SK-N-SH (cell line): ENCODE measurements around the gene KIAA0232. TPM values are rescaled to one million over a fixed set of nuclear protein-coding genes. Genes with fewer than 3 reads are reported as not detected.

Source experiments
- CTCF ChIA-PET: fragments of 300-600, 350-600 bp; formaldehyde crosslinking; extraction: SDS; loops from one replicate; lab custom pipeline; 2021; lab: Yijun Ruan, JAX
- POLR2A ChIA-PET: fragments of 350-600 bp; sonication (Branson Sonifier 250); formaldehyde crosslinking; extraction: SDS; loops from one replicate; lab custom pipeline; 2020; ENCODE audit warnings: antibody characterized with exemption, inconsistent platforms; lab: Yijun Ruan, JAX
- DNase-seq: peaks from one replicate; pipeline ENCODE4 v3.0.0; 2012
- H2AFZ ChIP-seq: fragments of 200-600 bp; sonication (generic); 2 replicates; pipeline ENCODE4 v1.8.1; 2016; ENCODE audit warnings: antibody characterized with exemption, mild to moderate bottlenecking, low read depth
- H3F3A ChIP-seq: fragments of 200-600 bp; sonication (generic); replicated peaks from 2 replicates; pipeline ENCODE3; 2016; ENCODE audit warnings: antibody characterized with exemption, mild to moderate bottlenecking; ENCODE audit not compliant: insufficient read depth
- H3K27ac ChIP-seq, 2 experiments: fragments of 200-500 bp in 1 of 2; fragments of 200-600 bp in 1 of 2; sonication (Bioruptor generic) in 1 of 2; sonication (generic), shearing (Covaris generic) in 1 of 2; 2 replicates each; pipeline versions ENCODE4 v1.5.1 to v1.6.1; 2014 to 2016; ENCODE audit warnings: low read depth in 2 of 2, inconsistent platforms in 1 of 2, low read length in 1 of 2, mild to moderate bottlenecking in 1 of 2, mixed read lengths in 1 of 2
- H3K27me3 ChIP-seq: fragments of 200-600 bp; sonication (generic), shearing (Covaris generic); 2 replicates; pipeline ENCODE4 v1.6.1; 2016; ENCODE audit warnings: mixed run types; ENCODE audit not compliant: insufficient read depth
- H3K36me3 ChIP-seq, 2 experiments: fragments of 200-500 bp in 1 of 2; fragments of 200-600 bp in 1 of 2; sonication (Bioruptor generic) in 1 of 2; sonication (generic) in 1 of 2; replicated peaks in 1 of 2; 2 replicates each; pipeline versions ENCODE3 to v1.5.1; 2014 to 2016; ENCODE audit warnings: low read length in 1 of 2, mild to moderate bottlenecking in 1 of 2; ENCODE audit not compliant: insufficient read depth in 2 of 2, control insufficient read depth in 1 of 2
- H3K4me1 ChIP-seq, 2 experiments: fragments of 200-500 bp in 1 of 2; fragments of 200-600 bp in 1 of 2; sonication (Bioruptor generic) in 1 of 2; sonication (generic), shearing (Covaris generic) in 1 of 2; 2 replicates each; pipeline versions ENCODE4 v1.5.1 to v1.6.1; 2014 to 2016; ENCODE audit warnings: low read depth in 1 of 2, low read length in 1 of 2, mixed run types in 1 of 2; ENCODE audit not compliant: insufficient read depth in 2 of 2, control insufficient read depth in 1 of 2
- H3K4me2 ChIP-seq: fragments of 200-600 bp; sonication (generic), shearing (Covaris generic); 2 replicates; pipeline ENCODE4 v1.6.1; 2017; ENCODE audit warnings: mixed run types
- H3K4me3 ChIP-seq, 2 experiments: fragments of 200-500 bp in 1 of 2; fragments of 200-600 bp in 1 of 2; sonication (Bioruptor generic) in 1 of 2; sonication (generic), shearing (Covaris generic) in 1 of 2; 2 replicates each; pipeline versions ENCODE4 v1.5.1 to v1.8.1; 2014 to 2016; ENCODE audit warnings: low read depth in 2 of 2, inconsistent platforms in 1 of 2, low read length in 1 of 2, mild to moderate bottlenecking in 1 of 2, mixed read lengths in 1 of 2, moderate library complexity in 1 of 2
- H3K79me2 ChIP-seq: fragments of 200-600 bp; sonication (generic); 2 replicates; pipeline ENCODE4 v1.8.1; 2017; ENCODE audit warnings: mild to moderate bottlenecking; ENCODE audit not compliant: insufficient read depth
- H3K9ac ChIP-seq: fragments of 200-600 bp; sonication (generic); 2 replicates; pipeline ENCODE4 v1.6.1; 2017; ENCODE audit warnings: mixed run types
- H3K9me2 ChIP-seq: fragments of 200-600 bp; sonication (generic); 2 replicates; pipeline ENCODE4 v1.6.1; 2017; ENCODE audit warnings: mixed run types
- H3K9me3 ChIP-seq: fragments of 200-600 bp; sonication (generic); 2 replicates; pipeline ENCODE4 v1.6.1; 2017; ENCODE audit warnings: mixed run types, mild to moderate bottlenecking, moderate library complexity
- H4K20me1 ChIP-seq: fragments of 200-600 bp; sonication (generic); 2 replicates; pipeline ENCODE4 v1.6.1; 2017; ENCODE audit warnings: mild to moderate bottlenecking, mixed run types; ENCODE audit not compliant: insufficient read depth
- CHD2 ChIP-seq: fragments of 150-350 bp; IDR thresholded peaks from 2 replicates; pipeline ENCODE4 v1.6.1; 2018; ENCODE audit warnings: low read length; ENCODE audit not compliant: partially characterized antibody
- ELF1 ChIP-seq: IDR thresholded peaks from 2 replicates; pipeline ENCODE4 v1.4.0; 2012
- EP300 ChIP-seq, 2 experiments: IDR thresholded peaks; 2 replicates each; pipeline versions ENCODE4 v1.4.0 to v1.6.1; 2012; ENCODE audit warnings: borderline replicate concordance in 1 of 2, low read depth in 1 of 2, low read length in 1 of 2
- EZH2phosphoT487 ChIP-seq: fragments of 200-600 bp; sonication (generic); IDR thresholded peaks from 2 replicates; pipeline ENCODE4 v1.6.1; 2017; ENCODE audit warnings: low read depth, mixed run types, mild to moderate bottlenecking, antibody characterized with exemption, moderate library complexity, borderline replicate concordance
- FOXJ3 ChIP-seq: sonication (generic); formaldehyde crosslinking; IDR thresholded peaks from 2 replicates; pipeline ENCODE4 v1.5.1; 2020; ENCODE audit warnings: mild to moderate bottlenecking, missing genetic modification reagents
- JUND ChIP-seq: IDR thresholded peaks from 2 replicates; pipeline ENCODE4 v1.4.0; 2012
- MEF2A ChIP-seq: IDR thresholded peaks from 2 replicates; pipeline ENCODE4 v1.4.0; 2012; ENCODE audit warnings: low read depth, borderline replicate concordance
- NFIC ChIP-seq: IDR thresholded peaks from 2 replicates; pipeline ENCODE4 v1.4.0; 2012; ENCODE audit warnings: borderline replicate concordance
- NRF1 ChIP-seq: IDR thresholded peaks from 2 replicates; pipeline ENCODE4 v1.6.1; 2012; ENCODE audit warnings: low read depth, mild to moderate bottlenecking, low read length
- PBX3 ChIP-seq: IDR thresholded peaks from 2 replicates; pipeline ENCODE4; 2012
- POLR2AphosphoS5 ChIP-seq: IDR thresholded peaks from 2 replicates; pipeline ENCODE4 v1.6.1; 2012; ENCODE audit warnings: low read depth, low read length
- RAD21 ChIP-seq: IDR thresholded peaks from 2 replicates; pipeline ENCODE4 v1.6.1; 2012; ENCODE audit warnings: mild to moderate bottlenecking, low read length
- RCOR1 ChIP-seq: fragments of 150-350 bp; IDR thresholded peaks from 2 replicates; pipeline ENCODE4 v1.6.1; 2017; ENCODE audit warnings: antibody characterized with exemption, low read length
- RFX5 ChIP-seq: IDR thresholded peaks from 2 replicates; pipeline ENCODE4 v1.6.1; 2012; ENCODE audit warnings: mild to moderate bottlenecking, improper control_type of control experiment, low read length
- RXRA ChIP-seq: IDR thresholded peaks from 2 replicates; pipeline ENCODE4 v1.4.0; 2012; ENCODE audit warnings: low read depth, mild to moderate bottlenecking, borderline replicate concordance
- TAF1 ChIP-seq: IDR thresholded peaks from 2 replicates; pipeline ENCODE4 v1.6.1; 2012; ENCODE audit warnings: low read depth, mild to moderate bottlenecking, low read length, moderate library complexity, borderline replicate concordance
- TEAD4 ChIP-seq: IDR thresholded peaks from 2 replicates; pipeline ENCODE4 v1.4.0; 2012; ENCODE audit warnings: mild to moderate bottlenecking, borderline replicate concordance; ENCODE audit not compliant: insufficient read depth
- YY1 ChIP-seq: IDR thresholded peaks from 2 replicates; pipeline ENCODE4 v1.4.0; 2012; ENCODE audit warnings: low read depth, mild to moderate bottlenecking
- WGBS: methylation state at CpG from one replicate; pipeline ENCODE4 v1.1.6; 2017; ENCODE audit warnings: low lambda C conversion rate; 5-methylcytosine and 5-hydroxymethylcytosine counted together
- polyA plus RNA-seq, 3 experiments: library from polyadenylated mRNA; depleted of rRNA; stranded (reverse); fragments of >200 nt; gene quantifications; 2 replicates each; pipeline ENCODE4 v1.2.3, GENCODE V29; 2012
- TF ChIP-seq, protein P1 (sequence below): fragments of 150-350 bp; IDR thresholded peaks from 2 replicates; pipeline ENCODE4 v1.6.1; 2016; ENCODE audit warnings: mild to moderate bottlenecking, low read depth, low read length

Gene KIAA0232
- polyA plus RNA-seq, 1 of the 3 experiments (the other 2 are of a cell fraction) = 5.7 TPM

- H3K9me2 ChIP-seq = no peaks in the 10 kb centered on the region
- ChIA-PET POLR2A (no interaction called here), CTCF (no interaction called here)
- no peaks in the 10 kb centered on the region for H3K36me3 ChIP-seq
- no peak overlapping the region for H3K4me3 ChIP-seq
- H3K4me2 ChIP-seq = no peak overlapping the region
- DNase-seq = no peak
- H3K79me2 ChIP-seq = no peaks in the 10 kb centered on the region
- peaks cover 0 to 14% of the 10 kb centered on the region in 2 experiments; a peak in 1 of 4 replicates for H3K4me1 ChIP-seq
- H3K9ac ChIP-seq = no peak overlapping the region
- H3K27me3 ChIP-seq = no peaks in the 10 kb centered on the region
- no peak overlapping the region for H3K27ac ChIP-seq
- H4K20me1 ChIP-seq = no peaks in the 10 kb centered on the region
- H3F3A ChIP-seq = no peaks in the 10 kb centered on the region
- 79% methylated on average over 2 of the region's 2 CpGs for whole genome bisulfite sequencing
- no peak overlapping the region for H2AFZ ChIP-seq
- H3K9me3 ChIP-seq = no peaks in the 10 kb centered on the region
- TF ChIP-seq RFX5 (no peak), YY1 (no peak), TAF1 (no peak), EP300 (IDR thresholded peaks at IDR 0.05; ENCODE audit: borderline replicate concordance in 1 of 2, low read depth in 1 of 2, low read length in 1 of 2) (no peak), NFIC (no peak), RCOR1 (no peak), JUND (no peak), FOXJ3 (CRISPR knock-in tag) (no peak), EZH2phosphoT487 (no peak), RAD21 (no peak), CHD2 (no peak), PBX3 (no peak), POLR2AphosphoS5 (no peak), TEAD4 (no peak), NRF1 (no peak), MEF2A (no peak)
- TF ChIP-seq, protein P1, sequence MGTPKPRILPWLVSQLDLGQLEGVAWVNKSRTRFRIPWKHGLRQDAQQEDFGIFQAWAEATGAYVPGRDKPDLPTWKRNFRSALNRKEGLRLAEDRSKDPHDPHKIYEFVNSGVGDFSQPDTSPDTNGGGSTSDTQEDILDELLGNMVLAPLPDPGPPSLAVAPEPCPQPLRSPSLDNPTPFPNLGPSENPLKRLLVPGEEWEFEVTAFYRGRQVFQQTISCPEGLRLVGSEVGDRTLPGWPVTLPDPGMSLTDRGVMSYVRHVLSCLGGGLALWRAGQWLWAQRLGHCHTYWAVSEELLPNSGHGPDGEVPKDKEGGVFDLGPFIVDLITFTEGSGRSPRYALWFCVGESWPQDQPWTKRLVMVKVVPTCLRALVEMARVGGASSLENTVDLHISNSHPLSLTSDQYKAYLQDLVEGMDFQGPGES = no peak
Measured at GRCh38 chr4:6765703-6766102, 16.8 kb upstream of the KIAA0232 start.

DNA sequence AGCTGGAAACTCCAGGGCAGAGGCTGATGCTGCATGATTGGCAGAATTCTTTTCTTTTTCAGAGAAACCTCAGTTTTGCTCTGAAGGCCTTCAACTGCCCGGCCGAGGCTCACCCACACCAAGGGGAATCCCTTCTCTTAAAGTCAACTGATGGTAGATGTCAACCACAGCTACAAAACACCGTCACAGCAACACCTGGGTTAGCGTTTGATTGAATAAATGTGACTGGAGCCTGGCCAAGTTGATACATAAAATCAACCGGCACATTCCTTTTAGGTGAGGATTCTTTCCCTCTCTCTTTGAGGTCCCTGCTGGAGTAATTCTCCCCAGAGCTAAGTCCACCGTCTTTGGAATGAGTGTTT, 15.2 kb upstream of the KIAA0232 start:
- CTCF ChIA-PET = interaction anchor here (0.6 to 1.5 kb wide), 3 partner anchors 47 to 107 kb away, joined by 3 to 5 read pairs (median 3); no protein-coding TSS in a partner anchor
- POLR2A ChIA-PET = no interaction called here

More for the DNA sequence above, 15.2 kb upstream of the KIAA0232 start:
- H3K79me2 ChIP-seq = no peaks in the 10 kb centered on the region
- H4K20me1 ChIP-seq = no peaks in the 10 kb centered on the region
- no peak overlapping the region for H3K4me2 ChIP-seq
- 84% methylated on average over 6 of the region's 6 CpGs for WGBS
- DNase-seq = no peak
- H3K9me3 ChIP-seq = no peaks in the 10 kb centered on the region
- H3K4me3 ChIP-seq = no peak overlapping the region
- no peaks in the 10 kb centered on the region for H3K36me3 ChIP-seq
- no peak overlapping the region for H3K9ac ChIP-seq
- H3K27me3 ChIP-seq = no peaks in the 10 kb centered on the region
- H3K27ac ChIP-seq = no peak overlapping the region
- H3K9me2 ChIP-seq = no peaks in the 10 kb centered on the region
- TF ChIP-seq EP300 (IDR thresholded peaks at IDR 0.05; ENCODE audit: borderline replicate concordance in 1 of 2, low read depth in 1 of 2, low read length in 1 of 2) = no peak
- no peak for TF ChIP-seq RFX5
- TF ChIP-seq TAF1 = no peak
- TF ChIP-seq RXRA = no peak
- TF ChIP-seq ELF1 = no peak
- TF ChIP-seq, all 33 proteins: peak for 0
- H3K4me1 ChIP-seq = peaks cover 0 to under 1% of the 10 kb centered on the region in 2 experiments; a peak in 1 of 4 replicates
- H2AFZ ChIP-seq = no peak overlapping the region
- no peaks in the 10 kb centered on the region for H3F3A ChIP-seq
